ENCODE measurements around the gene PI4KB. TPM values are rescaled to one million over a fixed set of nuclear protein-coding genes. Genes with fewer than 3 reads are reported as not detected.
A peak's percentile ranks its signal among the peaks of the same experiment; 100 is the strongest.

PI4KB gene
- total and polyA plus RNA-seq, 2 of the 13 experiments (the other 11 are each of a cell fraction or from before 2014, with no cell fraction given) = 19.5 to 29.3 TPM

GRCh38 chr1:151289080-151289935 lies 37.9 kb downstream of the PI4KB start:
- ATAC-seq = no peak
- peaks cover 51 to 83% of the 10 kb centered on the region in 2 experiments for H3K36me3 ChIP-seq (replicated peaks in 1 of 2; ENCODE audit: control insufficient read depth in 1 of 2, insufficient read depth in 2 of 2, low read length in 2 of 2)
- no peak overlapping the region for H2AFZ ChIP-seq (ENCODE audit: low read length)
- POLR2A ChIA-PET = interaction anchor here (1.2 kb wide), 1 partner anchor 8 kb away, joined by 3 read pairs; the partner anchor contains the start of gene ZNF687
- H3K9me3 ChIP-seq (ENCODE audit: low read length) = no peaks in the 10 kb centered on the region
- peaks cover 7% of the 10 kb centered on the region for H3K4me1 ChIP-seq (ENCODE audit: insufficient read depth, low read length)
- 0 out of 2 replicates have a peak, but pooled peaks cover 6% of the 10 kb centered on the region for H4K20me1 ChIP-seq (ENCODE audit: insufficient read depth, low read length)
- no peak for FAIRE-seq
- intact Hi-C loops (cut with micrococcal nuclease; ENCODE audit: unreplicated experiment) (no loop called here), in situ Hi-C loops (cut with HindIII; ENCODE audit: extremely low pct_ligation_motif_present, low pct_unique_long_range_greater_than_20kb) (no loop called here)
- no peaks in the 10 kb centered on the region for H3K27me3 ChIP-seq (ENCODE audit: control insufficient read depth in 1 of 2, insufficient read depth in 2 of 2, low read length in 2 of 2)
- CTCF ChIA-PET (ENCODE audit: low intra/inter-chr PET ratio, low total read pairs) = no interaction called here
- H3K4me2 ChIP-seq (ENCODE audit: low read depth, low read length) = no peak overlapping the region
- no peak overlapping the region for H3K27ac ChIP-seq (ENCODE audit: extremely low read length, insufficient read depth, low read length)
- DNase-seq (ENCODE audit: low spot score) = no peak
- no peak overlapping the region for H3K4me3 ChIP-seq (replicated peaks in 1 of 3; ENCODE audit: insufficient read depth in 1 of 3, low read depth in 2 of 3, low read length in 3 of 3)
- BruUV-seq (replicated peaks) = no TSS peak
- no peak overlapping the region for H3K9ac ChIP-seq (ENCODE audit: insufficient read depth, low read depth, low read length)
- 96% methylated on average over 15 of the region's 18 CpGs for WGBS (ENCODE audit: low lambda C conversion rate)
- peaks cover 12% of the 10 kb centered on the region for H3K79me2 ChIP-seq (ENCODE audit: insufficient read depth, low read length)
- no peak for TF ChIP-seq U2AF2 (IDR thresholded peaks at IDR 0.05; ENCODE audit: low read depth, low read length)
- no peak for TF ChIP-seq PHB2 (IDR thresholded peaks at IDR 0.05; ENCODE audit: partially characterized antibody)
- no peak for TF ChIP-seq MAFF (IDR thresholded peaks at IDR 0.05; ENCODE audit: low read depth, low read length)
- no peak for TF ChIP-seq ZNF740 (CRISPR knock-in tag; IDR thresholded peaks at IDR 0.05)
- TF ChIP-seq TOPORS (CRISPR knock-in tag; IDR thresholded peaks at IDR 0.05) = no peak
- TF ChIP-seq ZNF510 (CRISPR knock-in tag; IDR thresholded peaks at IDR 0.05; ENCODE audit: low read depth) = no peak
- 0 out of 2 replicates have a peak, but pooled peaks have one; percentile 5 for TF ChIP-seq ZNF687 (CRISPR knock-in tag; IDR thresholded peaks at IDR 0.05)
- TF ChIP-seq ZBTB7A (CRISPR knock-in tag; IDR thresholded peaks at IDR 0.05) = no peak
- no peak for TF ChIP-seq ZEB1 (IDR thresholded peaks at IDR 0.05; ENCODE audit: insufficient replicate concordance, low read depth)
- TF ChIP-seq EEA1 (CRISPR knock-in tag; IDR thresholded peaks at IDR 0.05; ENCODE audit: borderline replicate concordance) = no peak
- no peak for TF ChIP-seq CBX5 (CRISPR knock-in tag; IDR thresholded peaks at IDR 0.05; ENCODE audit: borderline replicate concordance)
- TF ChIP-seq SOX6 (IDR thresholded peaks at IDR 0.05) = no peak
- TF ChIP-seq SOX6 (CRISPR knock-in tag; IDR thresholded peaks at IDR 0.05) = no peak
- no peak for TF ChIP-seq RBM39 (IDR thresholded peaks at IDR 0.05; ENCODE audit: low read depth, low read length, poor library complexity, severe bottlenecking)
- TF ChIP-seq ZBTB38 (CRISPR knock-in tag; IDR thresholded peaks at IDR 0.05) = 0 out of 2 replicates have a peak, but pooled peaks have one; percentile 15
- TF ChIP-seq SPEN (CRISPR knock-in tag; IDR thresholded peaks at IDR 0.05; ENCODE audit: low read depth) = 0 out of 2 replicates have a peak, but pooled peaks have one; percentile 18
- TF ChIP-seq ZBTB33 (CRISPR knock-in tag; IDR thresholded peaks at IDR 0.05) = 0 out of 2 replicates have a peak, but pooled peaks have one; percentile 13
- no peak for TF ChIP-seq KMT2B (CRISPR knock-in tag; IDR thresholded peaks at IDR 0.05)

All from HepG2 (cell line).